GM06990 (cell line): Measurements from ENCODE around the gene LAMC1.
"Not testable (repeated sequence)": the region's sequence is repeated elsewhere in the genome, so short reads cannot be mapped to it uniquely, and the experiment has no call there.

Source experiments
- DNase-seq: peaks from one replicate; pipeline ENCODE4 v3.0.0-alpha.2; 2011; ENCODE audit not compliant: insufficient read length; ENCODE audit errors: extremely low read depth
- H3K27me3 ChIP-seq: replicated peaks from 2 replicates; pipeline ENCODE4 v1.6.0; 2011; ENCODE audit warnings: low read length; ENCODE audit not compliant: control insufficient read depth, insufficient read depth
- H3K36me3 ChIP-seq: 2 replicates; pipeline ENCODE4 v1.5.1; 2011; ENCODE audit warnings: low read length; ENCODE audit not compliant: control insufficient read depth, insufficient read depth
- H3K4me3 ChIP-seq: replicated peaks from 2 replicates; pipeline ENCODE4 v1.5.1; 2011; ENCODE audit warnings: low read depth, mild to moderate bottlenecking, control low read depth, low read length
- TF ChIP-seq, protein P1 (sequence below): IDR thresholded peaks from 2 replicates; pipeline ENCODE4 v1.5.1; 2011; ENCODE audit warnings: low read length, control low read depth, mild to moderate bottlenecking, inconsistent platforms; ENCODE audit not compliant: insufficient read depth, poor library complexity, severe bottlenecking

The LAMC1 gene

DNA sequence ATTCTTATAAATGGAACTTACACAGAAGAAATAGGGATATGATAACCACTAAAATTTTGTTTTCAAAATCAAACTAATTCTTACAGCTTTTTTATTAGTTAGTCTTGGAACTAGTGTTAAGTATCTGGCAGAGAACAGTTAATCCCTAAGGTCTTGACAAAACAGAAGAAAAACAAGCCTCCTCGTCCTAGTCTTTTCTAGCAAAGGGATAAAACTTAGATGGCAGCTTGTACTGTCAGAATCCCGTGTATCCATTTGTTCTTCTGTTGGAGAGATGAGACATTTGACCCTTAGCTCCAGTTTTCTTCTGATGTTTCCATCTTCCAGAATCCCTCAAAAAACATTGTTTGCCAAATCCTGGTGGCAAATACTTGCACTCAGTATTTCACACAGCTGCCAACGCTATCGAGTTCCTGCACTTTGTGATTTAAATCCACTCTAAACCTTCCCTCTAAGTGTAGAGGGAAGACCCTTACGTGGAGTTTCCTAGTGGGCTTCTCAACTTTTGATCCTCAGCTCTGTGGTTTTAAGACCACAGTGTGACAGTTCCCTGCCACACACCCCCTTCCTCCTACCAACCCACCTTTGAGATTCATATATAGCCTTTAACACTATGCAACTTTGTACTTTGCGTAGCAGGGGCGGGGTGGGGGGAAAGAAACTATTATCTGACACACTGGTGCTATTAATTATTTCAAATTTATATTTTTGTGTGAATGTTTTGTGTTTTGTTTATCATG, 120.5 kb downstream of the LAMC1 start:
- H3K36me3 ChIP-seq, result peaks cover 2% of the 10 kb centered on the region; the same call in 1 of the 2 replicates
- no peaks in the 10 kb centered on the region for H3K27me3 ChIP-seq
- no peak for DNase-seq
- H3K4me3 ChIP-seq, result no peak overlapping the region
- TF ChIP-seq, protein P1, sequence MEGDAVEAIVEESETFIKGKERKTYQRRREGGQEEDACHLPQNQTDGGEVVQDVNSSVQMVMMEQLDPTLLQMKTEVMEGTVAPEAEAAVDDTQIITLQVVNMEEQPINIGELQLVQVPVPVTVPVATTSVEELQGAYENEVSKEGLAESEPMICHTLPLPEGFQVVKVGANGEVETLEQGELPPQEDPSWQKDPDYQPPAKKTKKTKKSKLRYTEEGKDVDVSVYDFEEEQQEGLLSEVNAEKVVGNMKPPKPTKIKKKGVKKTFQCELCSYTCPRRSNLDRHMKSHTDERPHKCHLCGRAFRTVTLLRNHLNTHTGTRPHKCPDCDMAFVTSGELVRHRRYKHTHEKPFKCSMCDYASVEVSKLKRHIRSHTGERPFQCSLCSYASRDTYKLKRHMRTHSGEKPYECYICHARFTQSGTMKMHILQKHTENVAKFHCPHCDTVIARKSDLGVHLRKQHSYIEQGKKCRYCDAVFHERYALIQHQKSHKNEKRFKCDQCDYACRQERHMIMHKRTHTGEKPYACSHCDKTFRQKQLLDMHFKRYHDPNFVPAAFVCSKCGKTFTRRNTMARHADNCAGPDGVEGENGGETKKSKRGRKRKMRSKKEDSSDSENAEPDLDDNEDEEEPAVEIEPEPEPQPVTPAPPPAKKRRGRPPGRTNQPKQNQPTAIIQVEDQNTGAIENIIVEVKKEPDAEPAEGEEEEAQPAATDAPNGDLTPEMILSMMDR, result no peak

DNA sequence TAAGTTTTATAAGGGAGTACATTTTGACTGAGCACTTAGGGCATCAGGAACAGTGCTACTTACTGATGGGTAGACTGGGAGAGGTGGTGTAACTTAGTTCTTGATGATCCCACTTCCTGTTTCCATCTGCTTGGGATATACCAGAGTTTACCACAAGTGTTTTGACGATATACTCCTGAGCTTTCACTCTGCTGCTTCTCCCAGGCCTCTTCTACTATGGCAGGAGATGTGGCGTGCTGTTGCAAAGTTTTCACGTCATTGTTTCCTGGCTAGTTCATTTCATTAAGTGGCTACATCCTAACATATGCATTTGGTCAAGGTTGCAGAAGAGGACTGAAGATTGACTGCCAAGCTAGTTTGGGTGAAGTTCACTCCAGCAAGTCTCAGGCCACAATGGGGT, 121.5 kb downstream of the LAMC1 start:
- no peaks in the 10 kb centered on the region for H3K27me3 ChIP-seq
- no peak overlapping the region for H3K4me3 ChIP-seq
- no peak for DNase-seq
- TF ChIP-seq, protein P1, result no peak
- H3K36me3 ChIP-seq, result peaks cover 2% of the 10 kb centered on the region; the same call in 1 of the 2 replicates

DNA sequence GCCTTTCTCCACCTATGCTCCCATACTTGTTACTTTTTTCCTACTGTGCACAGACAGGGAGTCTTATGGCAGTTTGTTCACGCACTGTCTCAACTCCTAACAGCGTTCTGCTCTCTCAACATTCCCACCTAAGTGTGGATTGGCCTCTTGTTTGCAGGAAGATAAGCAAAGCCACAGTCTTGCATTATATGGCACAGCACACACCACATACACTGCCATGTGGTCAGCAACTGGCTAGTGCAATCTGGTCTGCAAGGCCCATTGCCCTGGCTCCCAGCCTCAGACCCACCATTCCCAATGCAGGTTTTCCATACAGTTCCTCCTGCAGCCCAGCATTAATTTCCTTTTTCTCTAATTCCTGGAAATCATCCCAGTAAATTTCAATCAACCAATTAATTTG, 124.5 kb downstream of the LAMC1 start:
- TF ChIP-seq, protein P1, result no peak

DNA sequence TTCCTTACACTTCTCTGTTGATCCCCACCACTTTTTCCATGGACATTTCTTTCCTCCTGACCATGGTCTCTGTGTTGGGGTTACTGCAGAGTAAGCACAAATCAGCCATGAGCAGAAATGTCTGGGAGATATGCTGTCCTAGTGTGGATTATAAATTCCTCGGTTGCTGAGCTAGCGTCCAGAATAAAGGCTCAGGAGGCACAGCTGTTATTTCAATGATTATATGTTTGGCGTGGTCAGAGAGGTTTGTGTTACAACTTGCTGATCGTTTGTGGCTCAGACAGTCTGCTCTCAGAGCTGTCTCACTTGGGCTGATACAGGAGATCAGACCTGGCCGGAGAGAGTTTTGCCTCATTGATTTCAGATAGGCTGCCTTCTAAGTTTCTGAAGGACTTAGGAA, 125.4 kb downstream of the LAMC1 start:
- DNase-seq, result no peak

More for the DNA sequence above, 124.5 kb downstream of the LAMC1 start:
- DNase-seq, result no peak
- no peak overlapping the region for H3K4me3 ChIP-seq
- H3K36me3 ChIP-seq, result no peaks in the 10 kb centered on the region
- no peaks in the 10 kb centered on the region for H3K27me3 ChIP-seq

DNA sequence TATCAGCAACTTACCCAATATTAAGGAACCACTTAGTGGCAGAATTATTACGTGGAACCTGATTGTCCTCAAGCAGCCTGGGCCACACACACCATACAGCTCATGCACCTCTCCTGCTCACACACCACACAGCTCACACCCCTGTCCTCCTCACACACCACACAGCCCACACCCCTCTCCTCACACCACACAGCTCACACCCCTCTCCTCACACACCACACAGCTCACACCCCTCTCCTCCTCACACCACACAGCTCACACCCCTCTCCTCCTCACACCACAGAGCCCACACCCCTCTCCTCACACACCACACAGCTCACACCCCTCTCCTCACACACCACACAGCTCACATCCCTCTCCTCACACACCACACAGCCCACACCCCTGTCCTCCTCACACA, 126.1 kb downstream of the LAMC1 start:
- no peaks in the 10 kb centered on the region for H3K27me3 ChIP-seq
- no peak overlapping the region for H3K4me3 ChIP-seq
- no peak for DNase-seq
- no peaks in the 10 kb centered on the region for H3K36me3 ChIP-seq
- TF ChIP-seq, protein P1, result no peak

More for the DNA sequence above, 125.4 kb downstream of the LAMC1 start:
- no peaks in the 10 kb centered on the region for H3K36me3 ChIP-seq
- no peaks in the 10 kb centered on the region for H3K27me3 ChIP-seq
- TF ChIP-seq, protein P1, result no peak
- H3K4me3 ChIP-seq, result no peak overlapping the region

DNA sequence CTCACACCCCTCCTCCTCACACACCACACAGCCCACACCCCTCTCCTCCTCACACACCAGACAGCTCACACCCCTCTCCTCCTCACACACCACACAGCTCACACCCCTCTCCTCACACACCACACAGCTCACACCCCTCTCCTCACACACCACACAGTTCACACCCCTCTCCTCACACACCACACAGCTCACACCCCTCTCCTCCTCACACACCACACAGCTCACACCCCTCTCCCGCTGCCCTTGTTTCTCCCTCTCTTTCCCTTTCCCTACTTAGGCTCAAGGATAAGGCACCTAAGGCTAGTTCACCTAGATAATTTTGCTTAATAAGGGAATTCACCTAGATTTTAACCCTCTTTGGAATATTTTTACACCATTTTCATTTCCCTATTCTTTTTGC, 126.8 kb downstream of the LAMC1 start:
- not testable (repeated sequence) for H3K27me3 ChIP-seq, H3K4me3 ChIP-seq, DNase-seq, H3K36me3 ChIP-seq
